GM23338 (cell line): ENCODE measurements around the gene SNTG2. TPM values are rescaled to one million over a fixed set of nuclear protein-coding genes. Genes with fewer than 3 reads are reported as not detected.

Source experiments
- ATAC-seq: fragments of 200-7000 bp; cut with Tn5 transposase; 3 replicates; pipeline ENCODE4 v1.9.1; 2020
- DNase-seq: peaks from one replicate; pipeline ENCODE4 v3.0.0-alpha.2; 2015; ENCODE audit warnings: low spot score
- H2AFZ ChIP-seq: fragments of 200-600 bp; sonication (generic); 2 replicates; pipeline ENCODE4 v1.8.0; 2016; ENCODE audit warnings: antibody characterized with exemption, mild to moderate bottlenecking, moderate library complexity
- H3F3A ChIP-seq: fragments of 200-600 bp; sonication (generic); replicated peaks from 2 replicates; pipeline ENCODE4 v1.8.0; 2017; ENCODE audit warnings: antibody characterized with exemption, mixed run types, low read depth
- H3K27ac ChIP-seq: fragments of 200-600 bp; sonication (generic); 2 replicates; pipeline ENCODE4 v1.6.1; 2016; ENCODE audit warnings: low read depth
- H3K27me3 ChIP-seq: fragments of 200-600 bp; sonication (generic); 2 replicates; pipeline ENCODE4 v1.8.0; 2016; ENCODE audit warnings: mild to moderate bottlenecking, mixed run types, moderate library complexity; ENCODE audit not compliant: insufficient read depth
- H3K36me3 ChIP-seq: fragments of 200-600 bp; sonication (generic); 2 replicates; pipeline ENCODE4 v1.8.0; 2016; ENCODE audit warnings: mild to moderate bottlenecking; ENCODE audit not compliant: insufficient read depth
- H3K4me1 ChIP-seq: fragments of 200-600 bp; sonication (generic); 2 replicates; pipeline ENCODE4 v1.8.0; 2016; ENCODE audit warnings: mild to moderate bottlenecking, moderate library complexity; ENCODE audit not compliant: insufficient read depth
- H3K4me2 ChIP-seq: fragments of 200-600 bp; sonication (generic); 2 replicates; pipeline ENCODE4 v1.7.1; 2017; ENCODE audit warnings: mixed run types
- H3K4me3 ChIP-seq: fragments of 200-600 bp; sonication (generic); 2 replicates; pipeline ENCODE4 v1.6.1; 2016; ENCODE audit warnings: mixed run types
- H3K79me2 ChIP-seq: fragments of 200-600 bp; sonication (generic); replicated peaks from 2 replicates; pipeline ENCODE4 v1.8.0; 2017; ENCODE audit warnings: mild to moderate bottlenecking; ENCODE audit not compliant: insufficient read depth
- H3K9me2 ChIP-seq: fragments of 200-600 bp; sonication (generic); 2 replicates; pipeline ENCODE4 v1.8.0; 2017; ENCODE audit not compliant: insufficient read depth
- H4K20me1 ChIP-seq: fragments of 200-600 bp; sonication (generic); replicated peaks from 2 replicates; pipeline ENCODE4 v1.8.0; 2017; ENCODE audit warnings: mild to moderate bottlenecking; ENCODE audit not compliant: insufficient read depth
- H3K27ac Mint-ChIP-seq: 2 replicates; pipeline ENCODE4 v1.8.0; 2020; ENCODE audit warnings: inconsistent platforms, mild to moderate bottlenecking, moderate library complexity, mixed read lengths
- H3K27me3 Mint-ChIP-seq: 3 replicates; pipeline ENCODE4 v1.8.0; 2022; ENCODE audit warnings: low read depth, mild to moderate bottlenecking, moderate library complexity, mixed read lengths, inconsistent platforms; ENCODE audit not compliant: insufficient read depth, poor library complexity
- H3K36me3 Mint-ChIP-seq: 3 replicates; pipeline ENCODE4 v1.8.0; 2021; ENCODE audit warnings: low read depth, mild to moderate bottlenecking, inconsistent platforms, moderate library complexity, mixed read lengths
- H3K4me1 Mint-ChIP-seq: 3 replicates; pipeline ENCODE4 v1.8.0; 2020; ENCODE audit warnings: mild to moderate bottlenecking, inconsistent platforms, mixed read lengths
- H3K4me3 Mint-ChIP-seq: 3 replicates; pipeline ENCODE4 v1.8.0; 2021; ENCODE audit warnings: moderate library complexity, mild to moderate bottlenecking, inconsistent platforms, mixed read lengths
- H3K9me3 Mint-ChIP-seq: 3 replicates; pipeline ENCODE4 v1.8.0; 2020; ENCODE audit warnings: moderate library complexity, mild to moderate bottlenecking, inconsistent platforms, mixed read lengths
- CREB1 ChIP-seq: fragments of 250-450 bp; sonication (Bioruptor Pico); IDR thresholded peaks from 2 replicates; pipeline ENCODE4 v1.5.0; 2020; ENCODE audit warnings: low read depth, mild to moderate bottlenecking, moderate library complexity
- CTCF ChIP-seq, 2 experiments: fragments of 200-600 bp in 1 of 2; sonication (generic) in 1 of 2; conservative IDR thresholded peaks; 2 replicates each; pipeline versions ENCODE4 v1.5.1 to v1.6.1; 2016 to 2017; ENCODE audit warnings: antibody characterized with exemption in 2 of 2, low read depth in 2 of 2, mild to moderate bottlenecking in 2 of 2, moderate library complexity in 1 of 2
- ETS1 ChIP-seq: IDR thresholded peaks from 2 replicates; pipeline ENCODE4 v1.6.1; 2016; ENCODE audit warnings: antibody characterized with exemption
- EZH2 ChIP-seq: fragments of 200-600 bp; sonication (generic); IDR thresholded peaks from one replicate; pipeline ENCODE4 v1.8.0; 2017; ENCODE audit warnings: antibody characterized with exemption, mild to moderate bottlenecking, low read depth; ENCODE audit not compliant: unreplicated experiment
- EZH2phosphoT487 ChIP-seq: fragments of 200-600 bp; sonication (generic); IDR thresholded peaks from one replicate; pipeline ENCODE4 v1.8.1; 2018; ENCODE audit warnings: antibody characterized with exemption; ENCODE audit not compliant: unreplicated experiment
- JUNB ChIP-seq: IDR thresholded peaks from one replicate; pipeline ENCODE4 v1.6.1; 2016; ENCODE audit warnings: antibody characterized with exemption; ENCODE audit not compliant: unreplicated experiment
- POLR2AphosphoS5 ChIP-seq: IDR thresholded peaks from 2 replicates; pipeline ENCODE4 v1.6.1; 2016; ENCODE audit warnings: antibody characterized with exemption, low read depth
- STAT1 ChIP-seq: IDR thresholded peaks from one replicate; pipeline ENCODE4 v1.6.1; 2016; ENCODE audit warnings: antibody characterized with exemption; ENCODE audit not compliant: unreplicated experiment
- ZNF331 ChIP-seq: fragments of 250-450 bp; sonication (Bioruptor Pico); IDR thresholded peaks from 2 replicates; pipeline ENCODE4 v1.5.0; 2020; ENCODE audit warnings: low read depth, mild to moderate bottlenecking, moderate library complexity
- polyA plus RNA-seq: library from polyadenylated mRNA; unstranded; fragments of >200 nt; fragmentation: Nextera tagmentation; extraction: Ambion mirVana; gene quantifications from 2 replicates; pipeline ENCODE4 v1.2.1, GENCODE V29; 2016
- total RNA-seq: library from RNA; depleted of rRNA; stranded (reverse); fragments of >200 nt; shearing (Covaris generic); gene quantifications from 2 replicates; pipeline ENCODE4 v1.2.3, GENCODE V29; 2014

Gene SNTG2
- total and polyA plus RNA-seq, 2 experiments from 2014 or later, result 27.5 to 60.4 TPM

- ATAC-seq, result peak; percentile 18; the same call in 1 of the 3 replicates
- H3K4me3 Mint-ChIP-seq, result no peak overlapping the region
- H3K36me3 Mint-ChIP-seq, result peaks cover 15% of the 10 kb centered on the region
Observed at GRCh38 chr2:1079873-1080799, 129.5 kb downstream of the SNTG2 start.

GRCh38 chr2:1081451-1082225 lies 131.0 kb downstream of the SNTG2 start:
- no peak overlapping the region for H3K4me3 ChIP-seq
- no peak overlapping the region for H3K4me2 ChIP-seq
- TF ChIP-seq EZH2, result no peak
- TF ChIP-seq ETS1, result no peak
- no peak for TF ChIP-seq JUNB
- no peak for TF ChIP-seq CTCF (conservative IDR thresholded peaks at IDR 0.05; ENCODE audit: low read depth in 2 of 2)
- no peak for TF ChIP-seq EZH2phosphoT487
- no peak for TF ChIP-seq ZNF331 (CRISPR knock-in tag)
- TF ChIP-seq STAT1, result no peak
- no peak for TF ChIP-seq POLR2AphosphoS5
- no peak for TF ChIP-seq CREB1 (CRISPR knock-in tag)
- H3K36me3 Mint-ChIP-seq, result peaks cover 20% of the 10 kb centered on the region
- H3K4me3 Mint-ChIP-seq, result no peak overlapping the region
- H3K79me2 ChIP-seq, result peaks cover 10% of the 10 kb centered on the region; the same call in 1 of the 2 replicates
- H3K9me3 Mint-ChIP-seq, result no peaks in the 10 kb centered on the region
- H2AFZ ChIP-seq, result no peak overlapping the region
- H3K27me3 ChIP-seq, result no peaks in the 10 kb centered on the region
- H3K9me2 ChIP-seq, result no peaks in the 10 kb centered on the region
- peaks cover 55% of the 10 kb centered on the region for H4K20me1 ChIP-seq
- no peaks in the 10 kb centered on the region; the same call in 1 of the 2 replicates for H3K36me3 ChIP-seq
- ATAC-seq (no peak; the same call in 1 of the 3 replicates), DNase-seq (no peak)
- H3F3A ChIP-seq, result no peaks in the 10 kb centered on the region
- no peak overlapping the region for H3K27ac ChIP-seq
- H3K4me1 Mint-ChIP-seq, result peaks cover 6% of the 10 kb centered on the region
- H3K4me1 ChIP-seq, result no peaks in the 10 kb centered on the region
- no peak overlapping the region for H3K27ac Mint-ChIP-seq
- peaks cover 12% of the 10 kb centered on the region for H3K27me3 Mint-ChIP-seq

More at GRCh38 chr2:1079873-1080799, 129.5 kb downstream of the SNTG2 start:
- TF ChIP-seq CTCF (conservative IDR thresholded peaks at IDR 0.05; ENCODE audit: low read depth in 2 of 2), result peak in 1 of 2 experiments; percentile 10; a peak in 1 of 4 replicates
- TF ChIP-seq STAT1, result no peak
- Histone ChIP-seq H3K4me2 (no peak overlapping the region), H2AFZ (no peak overlapping the region), H3F3A (no peaks in the 10 kb centered on the region), H3K27me3 (no peaks in the 10 kb centered on the region), H3K4me3 (no peak overlapping the region), H3K27ac (no peak overlapping the region), H3K36me3 (no peaks in the 10 kb centered on the region; the same call in 1 of the 2 replicates), H3K9me2 (no peaks in the 10 kb centered on the region), H4K20me1 (peaks cover 56% of the 10 kb centered on the region), H3K79me2 (peaks cover 10% of the 10 kb centered on the region; the same call in 1 of the 2 replicates), H3K4me1 (no peaks in the 10 kb centered on the region)
- no peak for DNase-seq
- Mint-ChIP-seq H3K9me3 (no peaks in the 10 kb centered on the region), H3K4me1 (peaks cover 11% of the 10 kb centered on the region), H3K27ac (no peak overlapping the region), H3K27me3 (peaks cover 12% of the 10 kb centered on the region)
